GM13977 (cell line): Measurements from ENCODE around the gene ASB2.

Experiments
- DNase-seq: peaks from one replicate; pipeline ENCODE4 v3.0.0; 2012; ENCODE audit warnings: low spot score
- in situ Hi-C: fragments of 300-500 bp; cut with MboI; formaldehyde crosslinking; loops from one replicate; pipeline ENCODE4 v1.12.0; 2022; ENCODE audit warnings: low sequenced_read_pairs, low pct_unique_long_range_greater_than_20kb, mixed read lengths, inconsistent platforms; ENCODE audit not compliant: unreplicated experiment
- TF ChIP-seq, protein P1 (sequence below): IDR thresholded peaks from 2 replicates; pipeline ENCODE4 v1.5.1; 2012; ENCODE audit warnings: mild to moderate bottlenecking, control low read depth; ENCODE audit not compliant: insufficient read depth; ENCODE audit errors: extremely low read depth, missing control alignments

ASB2 gene

GRCh38 chr14:93903342-93904184 is 72.8 kb downstream of the ASB2 start:
- no peak for DNase-seq
- TF ChIP-seq, protein P1, sequence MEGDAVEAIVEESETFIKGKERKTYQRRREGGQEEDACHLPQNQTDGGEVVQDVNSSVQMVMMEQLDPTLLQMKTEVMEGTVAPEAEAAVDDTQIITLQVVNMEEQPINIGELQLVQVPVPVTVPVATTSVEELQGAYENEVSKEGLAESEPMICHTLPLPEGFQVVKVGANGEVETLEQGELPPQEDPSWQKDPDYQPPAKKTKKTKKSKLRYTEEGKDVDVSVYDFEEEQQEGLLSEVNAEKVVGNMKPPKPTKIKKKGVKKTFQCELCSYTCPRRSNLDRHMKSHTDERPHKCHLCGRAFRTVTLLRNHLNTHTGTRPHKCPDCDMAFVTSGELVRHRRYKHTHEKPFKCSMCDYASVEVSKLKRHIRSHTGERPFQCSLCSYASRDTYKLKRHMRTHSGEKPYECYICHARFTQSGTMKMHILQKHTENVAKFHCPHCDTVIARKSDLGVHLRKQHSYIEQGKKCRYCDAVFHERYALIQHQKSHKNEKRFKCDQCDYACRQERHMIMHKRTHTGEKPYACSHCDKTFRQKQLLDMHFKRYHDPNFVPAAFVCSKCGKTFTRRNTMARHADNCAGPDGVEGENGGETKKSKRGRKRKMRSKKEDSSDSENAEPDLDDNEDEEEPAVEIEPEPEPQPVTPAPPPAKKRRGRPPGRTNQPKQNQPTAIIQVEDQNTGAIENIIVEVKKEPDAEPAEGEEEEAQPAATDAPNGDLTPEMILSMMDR, result peak; percentile 49
- in situ Hi-C loops, result no loop called here

DNA sequence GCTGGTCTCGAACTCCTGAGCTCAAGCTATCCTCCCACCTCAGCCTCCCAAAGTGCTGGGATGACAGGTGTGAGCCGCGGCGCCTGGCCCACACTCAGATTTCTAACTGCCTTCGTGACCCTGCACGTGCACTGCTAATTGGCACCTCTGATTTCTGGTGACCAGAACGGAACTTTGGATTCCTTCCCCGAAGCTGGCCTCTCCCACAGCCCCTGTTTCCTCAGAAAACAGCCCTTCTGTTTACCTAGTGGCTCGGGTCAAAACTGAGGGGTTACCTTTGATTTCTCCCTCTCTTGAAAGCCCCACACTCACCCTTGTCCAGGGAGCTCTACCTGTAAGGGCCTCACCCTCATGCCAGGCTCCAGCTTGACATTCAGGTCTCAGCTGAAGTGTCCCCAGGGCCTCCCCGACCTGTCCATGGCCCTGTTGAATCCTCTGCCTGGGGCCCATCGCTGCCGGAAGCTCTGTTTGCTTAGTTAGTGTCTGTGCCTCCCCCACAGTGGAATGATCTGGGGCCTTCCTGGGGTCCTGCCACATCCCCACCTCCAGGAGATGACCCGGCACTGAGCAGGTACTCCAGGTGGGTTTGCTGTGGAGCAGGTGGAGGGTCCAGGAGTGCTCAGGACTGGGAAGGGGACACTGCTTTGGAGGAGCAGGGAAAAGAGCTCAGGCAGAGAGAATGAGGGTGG is 73.6 kb downstream of the ASB2 start:
- in situ Hi-C loops, result no loop called here
- TF ChIP-seq, protein P1, result no peak

GRCh38 chr14:93901813-93902212 is 74.6 kb downstream of the ASB2 start:
- in situ Hi-C loops, result no loop called here
- TF ChIP-seq, protein P1, result no peak
- DNase-seq, result no peak

More for the DNA sequence above, 73.6 kb downstream of the ASB2 start:
- no peak for DNase-seq

GRCh38 chr14:93898731-93899130 is 77.6 kb downstream of the ASB2 start:
- TF ChIP-seq, protein P1, result no peak
- no peak for DNase-seq
- in situ Hi-C loops, result no loop called here

DNA sequence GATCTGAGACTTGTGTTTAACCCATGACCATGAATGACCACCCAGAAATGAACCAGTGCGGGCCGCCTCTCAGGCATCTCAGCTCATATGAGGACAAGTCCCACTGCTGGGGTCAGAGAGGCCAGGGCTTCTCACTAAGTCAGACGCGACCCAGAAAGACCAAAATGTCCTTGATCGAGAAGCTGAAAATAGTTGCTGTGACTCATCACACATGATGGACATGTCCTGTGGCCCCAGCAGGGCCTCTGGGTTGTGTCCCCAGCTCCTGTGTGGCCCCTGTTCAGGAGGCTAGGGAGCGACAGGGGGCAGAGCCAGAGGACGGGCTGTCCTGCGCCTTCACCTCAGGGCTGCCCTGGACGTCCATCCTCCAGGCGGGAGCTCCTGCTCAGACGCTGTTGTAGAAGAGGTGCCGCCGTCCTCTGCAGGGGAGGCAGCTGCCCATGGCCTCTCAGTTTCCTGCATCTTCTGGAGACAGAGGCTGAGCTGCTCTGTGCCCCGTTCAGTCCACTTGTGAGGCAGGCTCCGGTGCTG is 78.2 kb downstream of the ASB2 start:
- TF ChIP-seq, protein P1, result no peak
- no peak for DNase-seq
- in situ Hi-C loops, result no loop called here

DNA sequence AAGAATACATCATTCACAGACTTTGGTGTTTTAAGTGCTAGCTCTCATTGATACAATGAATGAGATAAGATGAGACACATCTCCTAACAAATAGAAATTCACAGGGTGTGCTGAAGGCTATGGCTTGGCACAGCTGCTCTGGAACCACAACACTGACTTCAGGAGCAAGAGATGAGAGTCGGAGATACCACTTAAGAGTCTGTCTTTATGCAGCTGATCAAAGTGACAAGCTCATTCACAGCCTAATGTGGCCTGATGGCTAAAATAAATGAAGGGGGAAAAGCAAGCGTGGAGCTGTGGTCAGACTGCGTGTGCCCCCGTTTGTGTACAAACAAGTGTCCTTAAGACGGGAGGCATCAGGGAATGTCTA is 78.9 kb downstream of the ASB2 start:
- TF ChIP-seq, protein P1, result no peak
- in situ Hi-C loops, result no loop called here
- no peak for DNase-seq
